Lower leg skin (tissue), 3 donors: Measurements from ENCODE around the gene IQGAP3.

Experiments used
- POLR2A ChIP-seq, 2 donors: fragments of 450-650 bp; IDR thresholded peaks; one replicate each; pipeline ENCODE4 v1.6.1; 2016 to 2017; ENCODE audit warnings: antibody characterized with exemption in 2 of 2, mild to moderate bottlenecking in 1 of 2, moderate library complexity in 1 of 2
- TF ChIP-seq, protein P1 (sequence below), 3 donors: fragments of 450-650 bp; IDR thresholded peaks; one replicate each; pipeline ENCODE4 v1.5.1; 2016; ENCODE audit warnings: antibody characterized with exemption in 3 of 3, mild to moderate bottlenecking in 3 of 3, moderate library complexity in 2 of 3

DNA sequence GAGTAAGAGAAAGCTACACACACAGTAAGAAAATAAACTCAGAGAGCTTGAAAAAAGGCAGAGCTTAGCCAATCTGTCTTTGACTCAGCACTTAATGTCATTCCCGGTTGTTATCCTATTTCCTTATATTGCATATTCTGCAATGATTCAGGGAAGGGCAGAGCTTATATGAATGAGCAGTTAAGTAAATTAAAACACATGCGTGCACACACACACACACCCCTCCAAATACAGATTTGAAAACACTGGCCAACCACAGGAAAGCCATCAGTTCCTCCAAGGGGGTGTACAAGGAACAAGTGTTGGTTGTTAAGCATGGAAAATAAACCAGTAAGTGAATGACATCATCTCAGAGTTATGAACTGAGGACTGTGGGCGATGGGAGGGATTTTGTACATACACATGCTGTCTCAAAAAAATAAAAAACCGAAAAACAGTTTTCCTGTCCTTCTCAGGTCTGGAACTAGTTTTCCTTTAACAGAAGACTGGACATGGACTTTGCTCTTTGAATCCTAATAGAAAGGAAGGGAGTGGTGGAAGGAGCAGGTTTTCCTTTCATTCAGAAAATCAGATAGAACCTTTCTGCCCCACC is 1.0 kb downstream of the IQGAP3 start:
- TF ChIP-seq, protein P1, sequence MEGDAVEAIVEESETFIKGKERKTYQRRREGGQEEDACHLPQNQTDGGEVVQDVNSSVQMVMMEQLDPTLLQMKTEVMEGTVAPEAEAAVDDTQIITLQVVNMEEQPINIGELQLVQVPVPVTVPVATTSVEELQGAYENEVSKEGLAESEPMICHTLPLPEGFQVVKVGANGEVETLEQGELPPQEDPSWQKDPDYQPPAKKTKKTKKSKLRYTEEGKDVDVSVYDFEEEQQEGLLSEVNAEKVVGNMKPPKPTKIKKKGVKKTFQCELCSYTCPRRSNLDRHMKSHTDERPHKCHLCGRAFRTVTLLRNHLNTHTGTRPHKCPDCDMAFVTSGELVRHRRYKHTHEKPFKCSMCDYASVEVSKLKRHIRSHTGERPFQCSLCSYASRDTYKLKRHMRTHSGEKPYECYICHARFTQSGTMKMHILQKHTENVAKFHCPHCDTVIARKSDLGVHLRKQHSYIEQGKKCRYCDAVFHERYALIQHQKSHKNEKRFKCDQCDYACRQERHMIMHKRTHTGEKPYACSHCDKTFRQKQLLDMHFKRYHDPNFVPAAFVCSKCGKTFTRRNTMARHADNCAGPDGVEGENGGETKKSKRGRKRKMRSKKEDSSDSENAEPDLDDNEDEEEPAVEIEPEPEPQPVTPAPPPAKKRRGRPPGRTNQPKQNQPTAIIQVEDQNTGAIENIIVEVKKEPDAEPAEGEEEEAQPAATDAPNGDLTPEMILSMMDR (IDR thresholded peaks at IDR 0.05), result no peak
- no peak for TF ChIP-seq POLR2A (IDR thresholded peaks at IDR 0.05)
